Measurements from ENCODE around the gene TCEAL1. TPM values are rescaled to one million over a fixed set of nuclear protein-coding genes. Genes with fewer than 3 reads are reported as not detected.

The TCEAL1 gene
- total RNA-seq, 2 donors from 2014 or later, result 39.1 to 48.2 TPM

- Histone ChIP-seq H3K27me3 (no peaks in the 10 kb centered on the region), H3K36me3 (no peaks in the 10 kb centered on the region), H3K4me1 (no peaks in the 10 kb centered on the region), H3K27ac (no peak overlapping the region), H3K9me3 (no peaks in the 10 kb centered on the region), H3K4me3 (no peak overlapping the region)
- TF ChIP-seq, protein P1, sequence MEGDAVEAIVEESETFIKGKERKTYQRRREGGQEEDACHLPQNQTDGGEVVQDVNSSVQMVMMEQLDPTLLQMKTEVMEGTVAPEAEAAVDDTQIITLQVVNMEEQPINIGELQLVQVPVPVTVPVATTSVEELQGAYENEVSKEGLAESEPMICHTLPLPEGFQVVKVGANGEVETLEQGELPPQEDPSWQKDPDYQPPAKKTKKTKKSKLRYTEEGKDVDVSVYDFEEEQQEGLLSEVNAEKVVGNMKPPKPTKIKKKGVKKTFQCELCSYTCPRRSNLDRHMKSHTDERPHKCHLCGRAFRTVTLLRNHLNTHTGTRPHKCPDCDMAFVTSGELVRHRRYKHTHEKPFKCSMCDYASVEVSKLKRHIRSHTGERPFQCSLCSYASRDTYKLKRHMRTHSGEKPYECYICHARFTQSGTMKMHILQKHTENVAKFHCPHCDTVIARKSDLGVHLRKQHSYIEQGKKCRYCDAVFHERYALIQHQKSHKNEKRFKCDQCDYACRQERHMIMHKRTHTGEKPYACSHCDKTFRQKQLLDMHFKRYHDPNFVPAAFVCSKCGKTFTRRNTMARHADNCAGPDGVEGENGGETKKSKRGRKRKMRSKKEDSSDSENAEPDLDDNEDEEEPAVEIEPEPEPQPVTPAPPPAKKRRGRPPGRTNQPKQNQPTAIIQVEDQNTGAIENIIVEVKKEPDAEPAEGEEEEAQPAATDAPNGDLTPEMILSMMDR (IDR thresholded peaks at IDR 0.05), result no peak
- DNase-seq (ENCODE audit: low spot score), result no peak
These were observed 12.9 kb upstream of the TCEAL1 start for GRCh38 chrX:103615781-103616371.

DNA sequence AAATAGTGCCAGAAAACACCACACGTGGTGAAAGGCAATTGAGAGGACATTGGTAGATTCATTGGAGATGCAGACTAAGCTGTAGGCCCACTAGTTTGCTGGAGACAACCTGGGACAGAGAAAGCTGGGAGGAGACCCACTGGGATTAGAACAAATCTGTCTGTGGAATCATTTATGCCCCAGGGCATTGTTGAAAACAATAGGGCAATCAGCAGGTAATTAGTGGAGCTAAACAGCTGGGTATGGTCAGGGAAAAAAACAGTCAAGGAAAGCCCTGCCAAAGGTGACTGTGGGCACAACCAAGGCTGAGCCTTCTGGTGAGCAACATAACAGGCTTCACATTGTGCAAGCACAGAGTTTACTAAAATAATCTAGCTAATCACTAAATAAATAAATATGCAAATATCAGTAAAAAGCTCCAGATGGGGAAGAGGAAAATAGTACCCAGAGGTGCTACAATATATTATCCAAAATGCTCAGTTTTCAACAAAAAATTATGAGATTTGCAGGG, 12.0 kb upstream of the TCEAL1 start:
- DNase-seq (ENCODE audit: low spot score), result no peak
- H3K4me1 ChIP-seq, result no peaks in the 10 kb centered on the region
- no peaks in the 10 kb centered on the region for H3K9me3 ChIP-seq
- H3K36me3 ChIP-seq, result no peaks in the 10 kb centered on the region
- no peaks in the 10 kb centered on the region for H3K27me3 ChIP-seq
- no peak overlapping the region for H3K4me3 ChIP-seq
- TF ChIP-seq, protein P1 (IDR thresholded peaks at IDR 0.05), result no peak
- H3K27ac ChIP-seq, result no peak overlapping the region

GRCh38 chrX:103624111-103624510, 4.7 kb upstream of the TCEAL1 start:
- Histone ChIP-seq H3K36me3 (no peaks in the 10 kb centered on the region), H3K27me3 (no peaks in the 10 kb centered on the region), H3K9me3 (no peaks in the 10 kb centered on the region), H3K27ac (no peak overlapping the region), H3K4me1 (no peaks in the 10 kb centered on the region), H3K4me3 (no peak overlapping the region)
- TF ChIP-seq, protein P1 (IDR thresholded peaks at IDR 0.05), result no peak
- no peak for DNase-seq (ENCODE audit: low spot score)

GRCh38 chrX:103626855-103627254, 1.9 kb upstream of the TCEAL1 start:
- no peaks in the 10 kb centered on the region for H3K9me3 ChIP-seq
- no peak overlapping the region for H3K27ac ChIP-seq

DNA sequence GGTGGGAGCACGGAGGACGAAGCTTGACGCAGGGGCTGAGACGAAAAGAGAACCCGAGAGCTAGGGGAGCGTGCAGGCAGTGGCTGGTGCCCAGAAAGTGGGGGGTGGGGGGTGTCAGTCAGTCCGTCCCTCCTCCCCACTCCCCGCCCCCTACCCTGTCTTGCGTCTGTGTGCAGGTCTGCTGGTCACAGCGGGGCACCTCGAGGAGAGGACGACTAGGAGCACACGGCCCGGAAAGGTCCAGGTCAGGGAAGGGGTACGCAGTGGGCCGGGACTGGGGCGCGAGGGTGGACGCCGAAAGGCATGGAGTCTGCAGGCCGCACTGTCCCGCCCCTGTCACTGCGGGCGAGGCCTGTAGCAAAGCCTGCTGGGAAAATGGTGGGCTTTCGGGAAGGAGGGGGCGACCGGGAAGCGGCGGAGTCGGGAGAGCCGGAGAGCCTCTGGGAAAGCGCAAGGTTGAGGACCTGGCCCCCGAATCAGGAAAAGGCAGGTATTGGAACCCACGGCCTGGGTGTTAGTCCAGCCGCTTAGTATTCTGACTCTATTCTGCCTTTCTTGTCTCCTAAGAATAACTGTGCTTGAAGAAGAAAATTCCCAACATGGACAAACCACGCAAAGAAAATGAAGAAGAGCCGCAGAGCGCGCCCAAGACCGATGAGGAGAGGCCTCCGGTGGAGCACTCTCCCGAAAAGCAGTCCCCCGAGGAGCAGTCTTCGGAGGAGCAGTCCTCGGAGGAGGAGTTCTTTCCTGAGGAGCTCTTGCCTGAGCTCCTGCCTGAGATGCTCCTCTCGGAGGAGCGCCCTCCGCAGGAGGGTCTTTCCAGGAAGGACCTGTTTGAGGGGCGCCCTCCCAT, 769 bp downstream of the TCEAL1 start:
- H3K27me3 ChIP-seq, result no peaks in the 10 kb centered on the region
- TF ChIP-seq, protein P1 (IDR thresholded peaks at IDR 0.05), result peak; percentile 38 to 61

More at GRCh38 chrX:103626855-103627254, 1.9 kb upstream of the TCEAL1 start:
- no peak overlapping the region for H3K4me3 ChIP-seq
- H3K36me3 ChIP-seq, result no peaks in the 10 kb centered on the region
- no peak for DNase-seq (ENCODE audit: low spot score)
- H3K4me1 ChIP-seq, result no peaks in the 10 kb centered on the region
- TF ChIP-seq, protein P1 (IDR thresholded peaks at IDR 0.05), result no peak
- no peaks in the 10 kb centered on the region for H3K27me3 ChIP-seq

More for the DNA sequence above, 769 bp downstream of the TCEAL1 start:
- H3K4me1 ChIP-seq, result no peaks in the 10 kb centered on the region
- H3K27ac ChIP-seq, result peak overlapping the region; percentile 90 to 93
- no peak for DNase-seq (ENCODE audit: low spot score)
- H3K9me3 ChIP-seq, result no peaks in the 10 kb centered on the region
- H3K4me3 ChIP-seq, result peak overlapping the region; percentile 64 to 66
- no peaks in the 10 kb centered on the region for H3K36me3 ChIP-seq
